ENCODE measurements around the gene RAB33B. TPM values are rescaled to one million over a fixed set of nuclear protein-coding genes. Genes with fewer than 3 reads are reported as not detected.

The RAB33B gene
- total and polyA plus RNA-seq, 2 donors (not counting 1 experiment from before 2014, with no cell fraction given) = 11.4 to 11.7 TPM

GRCh38 chr4:139501927-139502899 lies 48.3 kb downstream of the RAB33B start:
- no peak overlapping the region for H3K4me3 ChIP-seq (replicated peaks in 1 of 4; ENCODE audit: control extremely low read depth in 1 of 4, insufficient read depth in 1 of 4, low read depth in 3 of 4, low read length in 4 of 4)
- no peak overlapping the region for H2AFZ ChIP-seq (ENCODE audit: low read length)
- no peak overlapping the region for H3K4me2 ChIP-seq (ENCODE audit: extremely low read depth, insufficient read depth, low read length)
- no peaks in the 10 kb centered on the region for H3K27me3 ChIP-seq (ENCODE audit: control insufficient read depth, insufficient read depth, low read length)
- H3K36me3 ChIP-seq (ENCODE audit: control insufficient read depth, insufficient read depth, low read length) = no peaks in the 10 kb centered on the region
- no peak for TF ChIP-seq EZH2 (IDR thresholded peaks at IDR 0.05; ENCODE audit: low read length, missing control alignments)
- no peak for TF ChIP-seq CTCF (conservative IDR thresholded peaks at IDR 0.05 in 1 of 2, IDR thresholded peaks at IDR 0.05 in 1 of 2; ENCODE audit: low read depth in 1 of 2, low read length in 2 of 2)
- no peaks in the 10 kb centered on the region for H3K79me2 ChIP-seq (ENCODE audit: control insufficient read depth, insufficient read depth, low read length)
- H3K9me3 ChIP-seq (ENCODE audit: control insufficient read depth, insufficient read depth, low read depth, low read length) = no peaks in the 10 kb centered on the region
- H4K20me1 ChIP-seq (ENCODE audit: control insufficient read depth, extremely low read depth, insufficient read depth, low read length) = no peaks in the 10 kb centered on the region
- H3K4me1 ChIP-seq (ENCODE audit: control insufficient read depth, extremely low read depth, insufficient read depth, low read length) = no peaks in the 10 kb centered on the region
- H3K27ac ChIP-seq (ENCODE audit: insufficient read depth, low read length) = no peak overlapping the region
- no peak for DNase-seq (ENCODE audit: low read depth in 2 of 2)
- H3K9ac ChIP-seq (ENCODE audit: insufficient read depth, low read length) = no peak overlapping the region

GRCh38 chr4:139503622-139504166 lies 49.8 kb downstream of the RAB33B start:
- no peak for DNase-seq (ENCODE audit: low read depth in 2 of 2)
- no peak overlapping the region for H3K4me3 ChIP-seq (replicated peaks in 1 of 4; ENCODE audit: control extremely low read depth in 1 of 4, insufficient read depth in 1 of 4, low read depth in 3 of 4, low read length in 4 of 4)
- H3K36me3 ChIP-seq (ENCODE audit: control insufficient read depth, insufficient read depth, low read length) = peaks cover 2% of the 10 kb centered on the region
- TF ChIP-seq CTCF (conservative IDR thresholded peaks at IDR 0.05 in 1 of 2, IDR thresholded peaks at IDR 0.05 in 1 of 2; ENCODE audit: low read depth in 1 of 2, low read length in 2 of 2) (no peak), EZH2 (IDR thresholded peaks at IDR 0.05; ENCODE audit: low read length, missing control alignments) (no peak)
- H4K20me1 ChIP-seq (ENCODE audit: control insufficient read depth, extremely low read depth, insufficient read depth, low read length) = no peaks in the 10 kb centered on the region
- no peak overlapping the region for H2AFZ ChIP-seq (ENCODE audit: low read length)
- H3K4me1 ChIP-seq (ENCODE audit: control insufficient read depth, extremely low read depth, insufficient read depth, low read length) = no peaks in the 10 kb centered on the region
- no peaks in the 10 kb centered on the region for H3K79me2 ChIP-seq (ENCODE audit: control insufficient read depth, insufficient read depth, low read length)
- no peak overlapping the region for H3K9ac ChIP-seq (ENCODE audit: insufficient read depth, low read length)
- H3K27me3 ChIP-seq (ENCODE audit: control insufficient read depth, insufficient read depth, low read length) = no peaks in the 10 kb centered on the region
- H3K9me3 ChIP-seq (ENCODE audit: control insufficient read depth, insufficient read depth, low read depth, low read length) = no peaks in the 10 kb centered on the region
- H3K27ac ChIP-seq (ENCODE audit: insufficient read depth, low read length) = no peak overlapping the region
- no peak overlapping the region for H3K4me2 ChIP-seq (ENCODE audit: extremely low read depth, insufficient read depth, low read length)

- H4K20me1 ChIP-seq (ENCODE audit: control insufficient read depth, extremely low read depth, insufficient read depth, low read length) = no peaks in the 10 kb centered on the region
- no peak overlapping the region for H3K4me2 ChIP-seq (ENCODE audit: extremely low read depth, insufficient read depth, low read length)
- H2AFZ ChIP-seq (ENCODE audit: low read length) = no peak overlapping the region
- no peak overlapping the region for H3K9ac ChIP-seq (ENCODE audit: insufficient read depth, low read length)
- H3K27ac ChIP-seq (ENCODE audit: insufficient read depth, low read length) = no peak overlapping the region
- peaks cover 4% of the 10 kb centered on the region for H3K36me3 ChIP-seq (ENCODE audit: control insufficient read depth, insufficient read depth, low read length)
- H3K27me3 ChIP-seq (ENCODE audit: control insufficient read depth, insufficient read depth, low read length) = no peaks in the 10 kb centered on the region
- H3K9me3 ChIP-seq (ENCODE audit: control insufficient read depth, insufficient read depth, low read depth, low read length) = no peaks in the 10 kb centered on the region
- no peak overlapping the region for H3K4me3 ChIP-seq (replicated peaks in 1 of 4; ENCODE audit: control extremely low read depth in 1 of 4, insufficient read depth in 1 of 4, low read depth in 3 of 4, low read length in 4 of 4)
- no peak for DNase-seq (ENCODE audit: low read depth in 2 of 2)
- H3K4me1 ChIP-seq (ENCODE audit: control insufficient read depth, extremely low read depth, insufficient read depth, low read length) = no peaks in the 10 kb centered on the region
- no peaks in the 10 kb centered on the region for H3K79me2 ChIP-seq (ENCODE audit: control insufficient read depth, insufficient read depth, low read length)
- TF ChIP-seq EZH2 (IDR thresholded peaks at IDR 0.05; ENCODE audit: low read length, missing control alignments) (no peak), CTCF (conservative IDR thresholded peaks at IDR 0.05 in 1 of 2, IDR thresholded peaks at IDR 0.05 in 1 of 2; ENCODE audit: low read depth in 1 of 2, low read length in 2 of 2) (no peak)
These were observed 52.9 kb downstream of the RAB33B start for GRCh38 chr4:139506774-139507173.
